CD4-positive, alpha-beta T cell (primary cell): ENCODE measurements around the gene BORA. TPM values are rescaled to one million over a fixed set of nuclear protein-coding genes. Genes with fewer than 3 reads are reported as not detected.

Source experiments
- ATAC-seq: fragments of 200-7000 bp; cut with Tn5 transposase; one replicate; pipeline ENCODE4 v1.10.0; 2022; ENCODE audit warnings: mild to moderate bottlenecking; ENCODE audit not compliant: poor library complexity
- CTCF ChIA-PET: fragments of 350-600 bp; sonication (Branson Sonifier 250); formaldehyde crosslinking; loops from one replicate; lab custom pipeline; 2021; ENCODE audit warnings: antibody characterized with exemption, inconsistent platforms; lab: Charles Lee
- POLR2A ChIA-PET: fragments of 350-600 bp; sonication (Branson Sonifier 250); formaldehyde crosslinking; loops from one replicate; lab custom pipeline; 2021; ENCODE audit warnings: antibody characterized with exemption, inconsistent platforms; lab: Charles Lee
- DNase-seq, 14 experiments: peaks; one replicate each; pipeline ENCODE4 v3.0.0-alpha.2; 2013 to 2020; ENCODE audit warnings: mixed read lengths in 2 of 14
- H3K27ac ChIP-seq, 2 donors: one replicate each; pipeline versions ENCODE4 v1.5.1 to v1.7.0; 2013; ENCODE audit warnings: low read length in 2 of 2, low read depth in 1 of 2, mild to moderate bottlenecking in 1 of 2
- H3K27me3 ChIP-seq, 2 experiments: 1 replicate in 1 of 2; 2 replicates in 1 of 2; pipeline versions ENCODE4 v1.6.1 to v1.7.0; 2013; ENCODE audit warnings: low read length in 2 of 2, control low read depth in 1 of 2, mild to moderate bottlenecking in 1 of 2, moderate library complexity in 1 of 2; ENCODE audit not compliant: insufficient read depth in 2 of 2, control insufficient read depth in 1 of 2
- H3K36me3 ChIP-seq: one replicate; pipeline ENCODE4 v1.6.1; 2013; ENCODE audit warnings: low read length, control low read depth; ENCODE audit not compliant: insufficient read depth
- H3K4me1 ChIP-seq: one replicate; pipeline ENCODE4 v1.6.1; 2013; ENCODE audit warnings: low read length, control low read depth; ENCODE audit not compliant: insufficient read depth
- H3K4me3 ChIP-seq: one replicate; pipeline ENCODE4 v1.5.1; 2013; ENCODE audit warnings: mild to moderate bottlenecking, low read length, moderate library complexity
- H3K9me3 ChIP-seq, 2 experiments: 1 replicate in 1 of 2; 2 replicates in 1 of 2; pipeline versions ENCODE4 v1.6.1 to v1.7.0; 2013; ENCODE audit warnings: low read length in 2 of 2, mild to moderate bottlenecking in 2 of 2, control low read depth in 1 of 2, moderate library complexity in 1 of 2; ENCODE audit not compliant: control insufficient read depth in 1 of 2, insufficient read depth in 1 of 2
- H3K27ac Mint-ChIP-seq: one replicate; pipeline ENCODE4 v1.8.0; 2020; ENCODE audit warnings: mixed read lengths
- H3K27me3 Mint-ChIP-seq: one replicate; pipeline ENCODE4 v1.8.0; 2021; ENCODE audit warnings: mixed read lengths
- H3K36me3 Mint-ChIP-seq: one replicate; pipeline ENCODE4 v1.8.0; 2021; ENCODE audit warnings: low read depth, mixed read lengths
- H3K4me1 Mint-ChIP-seq: one replicate; pipeline ENCODE4 v1.8.0; 2021; ENCODE audit warnings: low read depth, mixed read lengths
- H3K4me3 Mint-ChIP-seq: one replicate; pipeline ENCODE4 v1.8.0; 2020; ENCODE audit warnings: mild to moderate bottlenecking, mixed read lengths
- H3K9me3 Mint-ChIP-seq: one replicate; pipeline ENCODE4 v1.8.0; 2020; ENCODE audit warnings: mixed read lengths
- intact Hi-C, 2 experiments: fragments of 100-400 bp; cut with DNase I in 1 of 2; cut with micrococcal nuclease in 1 of 2; formaldehyde crosslinking; loops; one replicate each; pipeline versions ENCODE4 v1.15.1 to v1.9.0; 2023 to 2025; cut with DNase I, micrococcal nuclease
- polyA plus RNA-seq, 2 donors: library from polyadenylated mRNA; unstranded; fragments of 120-200 nt; gene quantifications; one replicate each; pipeline ENCODE4 v1.2.1, GENCODE V29; 2013
- total RNA-seq, 174 experiments: library from RNA in 2 of 174; stranded (reverse) in 2 of 174; gene quantifications; one replicate each; pipeline ENCODE4 v1.2.3 and lab custom pipeline; 2021 to 2026
- TF ChIP-seq, protein P1 (sequence below): fragments of 200-600 bp; IDR thresholded peaks from one replicate; pipeline ENCODE4 v1.8.0; 2022; ENCODE audit warnings: antibody characterized with exemption, mild to moderate bottlenecking

The BORA gene
- total RNA-seq (1 to 10 TPM; 3.8 to 4.4 TPM), total RNA-seq (lab: John Stamatoyannopoulos, UW) (3.6 to 44.6 (median 13.8) reads per million in 172 experiments)
- 7.2 TPM for polyA plus RNA-seq (2013, experiment 1 of 2)
- 8.4 TPM for polyA plus RNA-seq (2013, experiment 2 of 2)

GRCh38 chr13:72727417-72728289 is at the start of gene BORA, which contains the start of gene MZT1:
TSS of gene BORA (plus strand) at chr13:72727923. CDS start at chr13:72728941, 1,018 bp downstream.
TSS of gene MZT1 (minus strand) at chr13:72727629. CDS start at chr13:72727602, 27 bp downstream.
- DNase-seq (peak; percentile 87 to 98 (median 92)), ATAC-seq (peak; percentile 92)
- peak within 1 kb of the TSS; percentile 96 for H3K4me3 ChIP-seq
- intact Hi-C loops = loop anchor here (2.0 to 10.0 kb wide), 2 partner anchors 53 to 1433 kb away; partner anchors contain the start of gene DIS3 (in 2 of the 2)
- H3K27me3 ChIP-seq = no peaks in the 10 kb centered on the region
- Mint-ChIP-seq H3K4me3 (peak within 1 kb of the TSS; percentile 94), H3K27me3 (no peaks in the 10 kb centered on the region), H3K9me3 (no peaks in the 10 kb centered on the region), H3K36me3 (peaks cover 40% of the 10 kb centered on the region), H3K4me1 (peaks cover 72% of the 10 kb centered on the region), H3K27ac (peak within 1 kb of the TSS; percentile 77)
- ChIA-PET CTCF (interaction anchor here (1.3 kb wide), 1 partner anchor 25 kb away, joined by 4 read pairs; no protein-coding TSS in a partner anchor), POLR2A (interaction anchor here (0.6 to 0.7 kb wide), 2 partner anchors 9 to 53 kb away, joined by 3 read pairs; no protein-coding TSS in a partner anchor)
- no peaks in the 10 kb centered on the region for H3K9me3 ChIP-seq
- TF ChIP-seq, protein P1, sequence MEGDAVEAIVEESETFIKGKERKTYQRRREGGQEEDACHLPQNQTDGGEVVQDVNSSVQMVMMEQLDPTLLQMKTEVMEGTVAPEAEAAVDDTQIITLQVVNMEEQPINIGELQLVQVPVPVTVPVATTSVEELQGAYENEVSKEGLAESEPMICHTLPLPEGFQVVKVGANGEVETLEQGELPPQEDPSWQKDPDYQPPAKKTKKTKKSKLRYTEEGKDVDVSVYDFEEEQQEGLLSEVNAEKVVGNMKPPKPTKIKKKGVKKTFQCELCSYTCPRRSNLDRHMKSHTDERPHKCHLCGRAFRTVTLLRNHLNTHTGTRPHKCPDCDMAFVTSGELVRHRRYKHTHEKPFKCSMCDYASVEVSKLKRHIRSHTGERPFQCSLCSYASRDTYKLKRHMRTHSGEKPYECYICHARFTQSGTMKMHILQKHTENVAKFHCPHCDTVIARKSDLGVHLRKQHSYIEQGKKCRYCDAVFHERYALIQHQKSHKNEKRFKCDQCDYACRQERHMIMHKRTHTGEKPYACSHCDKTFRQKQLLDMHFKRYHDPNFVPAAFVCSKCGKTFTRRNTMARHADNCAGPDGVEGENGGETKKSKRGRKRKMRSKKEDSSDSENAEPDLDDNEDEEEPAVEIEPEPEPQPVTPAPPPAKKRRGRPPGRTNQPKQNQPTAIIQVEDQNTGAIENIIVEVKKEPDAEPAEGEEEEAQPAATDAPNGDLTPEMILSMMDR = no peak
- H3K4me1 ChIP-seq = peaks cover 26% of the 10 kb centered on the region
- peaks cover 7% of the 10 kb centered on the region for H3K36me3 ChIP-seq
- H3K27ac ChIP-seq = peak within 1 kb of the TSS; percentile 44 to 52

DNA sequence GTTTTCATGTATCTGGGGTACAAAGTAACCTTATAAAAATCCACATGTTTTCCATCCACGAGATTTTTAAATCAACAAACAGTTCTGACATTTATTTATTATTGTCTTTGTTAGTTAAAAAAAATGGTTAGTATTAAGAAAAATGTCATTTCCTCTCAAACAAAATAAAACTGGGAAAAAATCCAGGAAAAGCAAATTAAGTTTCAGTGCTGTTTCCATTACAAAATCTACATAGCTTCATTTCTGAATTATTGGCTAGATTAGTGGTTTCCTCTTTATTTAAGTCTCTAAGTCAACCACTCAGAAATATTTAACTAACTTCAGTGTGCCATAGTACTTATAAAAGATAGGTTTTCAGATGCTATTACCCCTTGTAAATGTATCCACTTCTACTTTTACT is 49.4 kb upstream of the BORA start:
- intact Hi-C loops = no loop called here
- no peak overlapping the region for H3K4me3 ChIP-seq
- H3K27ac ChIP-seq = no peak overlapping the region
- Mint-ChIP-seq H3K36me3 (no peaks in the 10 kb centered on the region), H3K4me3 (no peak overlapping the region), H3K27me3 (peaks cover 36% of the 10 kb centered on the region), H3K27ac (no peak overlapping the region), H3K4me1 (no peaks in the 10 kb centered on the region), H3K9me3 (no peaks in the 10 kb centered on the region)
- no peaks in the 10 kb centered on the region for H3K36me3 ChIP-seq
- DNase-seq (no peak), ATAC-seq (no peak)
- ChIA-PET POLR2A (no interaction called here), CTCF (interaction anchor here (1.3 kb wide), 1 partner anchor 35 kb away, joined by 3 read pairs; no protein-coding TSS in a partner anchor)
- H3K27me3 ChIP-seq = no peaks in the 10 kb centered on the region
- no peaks in the 10 kb centered on the region for H3K9me3 ChIP-seq
- H3K4me1 ChIP-seq = no peaks in the 10 kb centered on the region
- TF ChIP-seq, protein P1 = no peak

DNA sequence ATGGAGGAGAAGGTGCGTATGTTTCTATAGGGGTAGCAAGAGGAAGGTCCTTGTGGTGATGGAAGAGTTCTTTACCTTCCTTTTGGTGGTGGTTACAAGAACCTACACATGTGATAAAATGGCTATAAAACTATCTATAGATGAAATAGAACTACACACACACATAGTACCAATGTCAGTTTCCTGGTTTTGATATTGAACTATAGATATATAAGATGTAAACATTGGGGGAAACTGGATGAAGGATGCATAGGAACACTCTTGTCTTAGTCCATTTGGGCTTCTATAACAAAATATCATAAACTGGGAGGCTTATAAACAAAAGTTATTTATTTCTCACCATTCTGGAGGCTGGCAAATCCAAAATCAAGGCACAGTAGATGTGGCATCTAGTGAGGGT is 47.4 kb upstream of the BORA start:
- H3K27me3 Mint-ChIP-seq = peaks cover 33% of the 10 kb centered on the region
- H3K4me3 Mint-ChIP-seq = no peak overlapping the region
- Histone ChIP-seq H3K9me3 (no peaks in the 10 kb centered on the region), H3K36me3 (no peaks in the 10 kb centered on the region), H3K4me3 (no peak overlapping the region), H3K27ac (no peak overlapping the region), H3K27me3 (no peaks in the 10 kb centered on the region), H3K4me1 (no peaks in the 10 kb centered on the region)
- ChIA-PET CTCF (no interaction called here), POLR2A (no interaction called here)
- no peaks in the 10 kb centered on the region for H3K36me3 Mint-ChIP-seq
- TF ChIP-seq, protein P1 = no peak
- intact Hi-C loops = no loop called here
- ATAC-seq (no peak), DNase-seq (no peak)
- no peaks in the 10 kb centered on the region for H3K9me3 Mint-ChIP-seq
- no peaks in the 10 kb centered on the region for H3K4me1 Mint-ChIP-seq
- no peak overlapping the region for H3K27ac Mint-ChIP-seq
